MCF 10A (cell line): ENCODE results near the gene CDC42EP1. TPM values are rescaled to one million over a fixed set of nuclear protein-coding genes. Genes with fewer than 3 reads are reported as not detected.
A peak's percentile ranks its signal among the peaks of the same experiment; 100 is the strongest.

ENCODE experiments used
- BruUV-seq: library from RNA; stranded (reverse); fragments of 400-500 nt; replicated peaks from 2 replicates; lab custom pipeline; 2021; lab: Mats Ljungman, UMichigan
- CTCF ChIA-PET: fragments of 300-600 bp; sonication (Branson Sonifier 250); formaldehyde crosslinking; extraction: SDS; loops from one replicate; lab custom pipeline; 2021; ENCODE audit warnings: antibody characterized with exemption, inconsistent platforms; lab: Yijun Ruan, JAX
- POLR2A ChIA-PET: fragments of 300-600, 350-650 bp; sonication (Branson Sonifier 250); formaldehyde crosslinking; extraction: SDS; loops from one replicate; lab custom pipeline; 2020; ENCODE audit warnings: antibody characterized with exemption, inconsistent platforms; lab: Yijun Ruan, JAX
- DNase-seq: peaks from one replicate; pipeline ENCODE4 v3.0.0-alpha.2; 2018; ENCODE audit not compliant: unreplicated experiment
- H3K27ac Mint-ChIP-seq: one replicate; pipeline ENCODE4 v1.8.0; 2022; ENCODE audit warnings: mild to moderate bottlenecking, low read depth, mixed read lengths; ENCODE audit not compliant: unreplicated experiment
- H3K27me3 Mint-ChIP-seq: one replicate; pipeline ENCODE4 v1.8.0; 2022; ENCODE audit warnings: mixed read lengths; ENCODE audit not compliant: insufficient read depth, unreplicated experiment
- H3K36me3 Mint-ChIP-seq: one replicate; pipeline ENCODE4 v1.8.0; 2022; ENCODE audit warnings: mild to moderate bottlenecking, moderate library complexity, mixed read lengths; ENCODE audit not compliant: insufficient read depth, unreplicated experiment
- H3K4me1 Mint-ChIP-seq: one replicate; pipeline ENCODE4 v1.8.0; 2022; ENCODE audit warnings: mixed read lengths; ENCODE audit not compliant: insufficient read depth, unreplicated experiment
- H3K4me3 Mint-ChIP-seq: one replicate; pipeline ENCODE4 v1.8.0; 2022; ENCODE audit warnings: mild to moderate bottlenecking, moderate library complexity, mixed read lengths; ENCODE audit not compliant: unreplicated experiment
- H3K9me3 Mint-ChIP-seq: one replicate; pipeline ENCODE4 v1.8.0; 2022; ENCODE audit warnings: mixed read lengths; ENCODE audit not compliant: unreplicated experiment
- intact Hi-C: fragments of 100-400 bp; cut with micrococcal nuclease; formaldehyde crosslinking; loops from 2 replicates; pipeline ENCODE4 v1.14.1; 2022
- total RNA-seq: library from RNA; stranded (reverse); gene quantifications from 2 replicates; pipeline ENCODE4 v1.2.3, GENCODE V29; 2022
- TF ChIP-seq, protein P1 (sequence below): fragments of 200-600 bp; IDR thresholded peaks from one replicate; pipeline ENCODE4 v1.8.0; 2022; ENCODE audit warnings: antibody characterized with exemption, mild to moderate bottlenecking; ENCODE audit not compliant: unreplicated experiment

Gene CDC42EP1
- total RNA-seq, 1 experiment from 2014 or later, result 148 TPM

DNA sequence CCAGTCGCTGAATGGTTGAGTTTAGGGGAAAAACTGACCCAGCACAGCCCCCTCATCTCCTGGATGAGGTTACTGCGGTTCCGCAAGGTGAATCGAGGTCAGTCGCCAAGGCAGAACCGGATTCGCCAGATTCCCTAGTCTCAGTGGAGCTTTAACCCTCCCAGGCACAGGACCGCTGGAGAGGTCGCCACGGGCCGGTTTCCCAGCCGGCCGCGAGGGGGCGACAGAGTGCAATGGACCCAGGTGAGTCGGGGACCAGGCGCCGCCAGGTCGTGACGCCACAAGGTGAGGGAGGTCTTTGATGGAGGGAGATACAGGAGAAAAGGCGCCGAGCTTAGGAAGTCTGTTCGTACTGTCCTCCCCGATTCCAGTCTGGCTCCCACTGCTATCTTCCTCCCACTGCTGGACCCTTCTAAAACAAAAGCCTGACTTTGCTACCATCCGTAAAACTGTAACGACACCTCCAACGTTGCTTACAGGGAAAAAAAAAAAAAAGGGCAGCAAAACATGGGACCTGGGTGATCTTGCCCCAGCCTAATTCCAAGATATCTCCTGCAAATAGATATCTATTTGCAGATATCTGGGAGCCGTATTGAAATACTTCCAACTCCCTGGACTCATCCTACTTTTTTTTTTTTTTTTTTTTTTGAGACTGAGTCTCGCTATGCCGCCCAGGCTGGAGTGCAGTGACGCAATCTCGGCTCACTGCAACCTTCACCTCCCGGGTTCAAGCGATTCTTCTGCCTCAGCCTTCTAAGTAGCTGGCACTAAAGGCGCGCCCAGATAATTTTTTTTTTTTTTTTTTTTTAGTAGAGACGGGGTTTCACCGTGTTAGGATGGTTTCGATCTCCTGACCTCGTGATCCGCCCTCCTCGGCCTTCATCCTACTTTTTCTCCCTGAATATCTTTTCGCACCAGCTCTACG is 47.0 kb downstream of the CDC42EP1 start:
- Mint-ChIP-seq H3K4me1 (peaks cover 12% of the 10 kb centered on the region), H3K9me3 (no peaks in the 10 kb centered on the region), H3K4me3 (peak overlapping the region; percentile 85), H3K36me3 (no peaks in the 10 kb centered on the region), H3K27me3 (no peaks in the 10 kb centered on the region), H3K27ac (peak overlapping the region; percentile 98)
- no TSS peak for BruUV-seq
- TF ChIP-seq, protein P1, sequence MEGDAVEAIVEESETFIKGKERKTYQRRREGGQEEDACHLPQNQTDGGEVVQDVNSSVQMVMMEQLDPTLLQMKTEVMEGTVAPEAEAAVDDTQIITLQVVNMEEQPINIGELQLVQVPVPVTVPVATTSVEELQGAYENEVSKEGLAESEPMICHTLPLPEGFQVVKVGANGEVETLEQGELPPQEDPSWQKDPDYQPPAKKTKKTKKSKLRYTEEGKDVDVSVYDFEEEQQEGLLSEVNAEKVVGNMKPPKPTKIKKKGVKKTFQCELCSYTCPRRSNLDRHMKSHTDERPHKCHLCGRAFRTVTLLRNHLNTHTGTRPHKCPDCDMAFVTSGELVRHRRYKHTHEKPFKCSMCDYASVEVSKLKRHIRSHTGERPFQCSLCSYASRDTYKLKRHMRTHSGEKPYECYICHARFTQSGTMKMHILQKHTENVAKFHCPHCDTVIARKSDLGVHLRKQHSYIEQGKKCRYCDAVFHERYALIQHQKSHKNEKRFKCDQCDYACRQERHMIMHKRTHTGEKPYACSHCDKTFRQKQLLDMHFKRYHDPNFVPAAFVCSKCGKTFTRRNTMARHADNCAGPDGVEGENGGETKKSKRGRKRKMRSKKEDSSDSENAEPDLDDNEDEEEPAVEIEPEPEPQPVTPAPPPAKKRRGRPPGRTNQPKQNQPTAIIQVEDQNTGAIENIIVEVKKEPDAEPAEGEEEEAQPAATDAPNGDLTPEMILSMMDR, result peak; percentile 90
- ChIA-PET CTCF (interaction anchor here (0.6 to 2.9 kb wide), 42 partner anchors 8 to 1520 kb away, joined by 3 to 21 read pairs (median 4); partner anchors contain the start of gene PDXP), POLR2A (interaction anchor here (0.6 to 4.2 kb wide), 32 partner anchors 8 to 292 kb away, joined by 3 to 31 read pairs (median 4); partner anchors contain the start of genes ANKRD54, CARD10, EIF3L and GCAT)
- intact Hi-C loops, result loop anchor here (1.0 to 5.0 kb wide), 2 partner anchors 70 to 358 kb away; partner anchors contain the start of gene LGALS1
- peak; percentile 90 for DNase-seq

DNA sequence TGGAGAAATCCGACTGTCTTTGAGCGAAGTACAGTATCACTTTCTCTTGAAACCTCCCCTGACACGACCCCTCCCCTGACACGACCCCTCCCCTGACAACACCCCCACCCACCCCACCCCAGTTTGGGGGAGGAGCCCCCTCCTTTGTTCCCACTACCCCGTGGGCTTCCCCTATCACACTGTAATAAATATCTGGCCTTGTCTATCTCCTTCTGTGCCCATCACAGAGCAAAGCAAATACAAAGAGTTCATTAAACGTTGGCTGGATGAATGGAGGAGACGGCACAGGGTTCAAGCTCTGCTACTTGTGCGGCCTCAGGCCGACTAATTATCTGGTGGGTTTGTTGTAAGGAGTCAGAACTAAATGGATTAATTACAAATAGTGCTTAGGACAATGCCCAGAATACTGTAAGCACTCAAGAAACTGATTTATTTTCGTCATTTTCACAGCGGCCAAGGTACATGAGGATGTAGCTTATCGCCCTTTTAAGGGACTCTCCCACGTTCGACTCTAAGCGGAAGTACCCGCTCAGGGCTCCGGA is 47.7 kb downstream of the CDC42EP1 start:
- peak overlapping the region; percentile 98 for H3K27ac Mint-ChIP-seq
- no peak for DNase-seq
- ChIA-PET POLR2A (interaction anchor here (0.6 to 4.2 kb wide), 31 partner anchors 9 to 1080 kb away, joined by 3 to 31 read pairs (median 4); partner anchors contain the start of genes ANKRD54, CARD10, EIF3L and GCAT), CTCF (interaction anchor here (0.6 to 2.9 kb wide), 16 partner anchors 9 to 564 kb away, joined by 3 to 21 read pairs (median 5); no protein-coding TSS in a partner anchor)
- peak overlapping the region; percentile 85 for H3K4me3 Mint-ChIP-seq
- peaks cover 12% of the 10 kb centered on the region for H3K4me1 Mint-ChIP-seq
- TSS peak; percentile 88 for BruUV-seq
- TF ChIP-seq, protein P1, result no peak
- intact Hi-C loops, result loop anchor here (1.0 to 5.0 kb wide), 2 partner anchors 69 to 357 kb away; partner anchors contain the start of gene LGALS1
- H3K36me3 Mint-ChIP-seq, result no peaks in the 10 kb centered on the region
- H3K9me3 Mint-ChIP-seq, result no peaks in the 10 kb centered on the region
- H3K27me3 Mint-ChIP-seq, result no peaks in the 10 kb centered on the region

DNA sequence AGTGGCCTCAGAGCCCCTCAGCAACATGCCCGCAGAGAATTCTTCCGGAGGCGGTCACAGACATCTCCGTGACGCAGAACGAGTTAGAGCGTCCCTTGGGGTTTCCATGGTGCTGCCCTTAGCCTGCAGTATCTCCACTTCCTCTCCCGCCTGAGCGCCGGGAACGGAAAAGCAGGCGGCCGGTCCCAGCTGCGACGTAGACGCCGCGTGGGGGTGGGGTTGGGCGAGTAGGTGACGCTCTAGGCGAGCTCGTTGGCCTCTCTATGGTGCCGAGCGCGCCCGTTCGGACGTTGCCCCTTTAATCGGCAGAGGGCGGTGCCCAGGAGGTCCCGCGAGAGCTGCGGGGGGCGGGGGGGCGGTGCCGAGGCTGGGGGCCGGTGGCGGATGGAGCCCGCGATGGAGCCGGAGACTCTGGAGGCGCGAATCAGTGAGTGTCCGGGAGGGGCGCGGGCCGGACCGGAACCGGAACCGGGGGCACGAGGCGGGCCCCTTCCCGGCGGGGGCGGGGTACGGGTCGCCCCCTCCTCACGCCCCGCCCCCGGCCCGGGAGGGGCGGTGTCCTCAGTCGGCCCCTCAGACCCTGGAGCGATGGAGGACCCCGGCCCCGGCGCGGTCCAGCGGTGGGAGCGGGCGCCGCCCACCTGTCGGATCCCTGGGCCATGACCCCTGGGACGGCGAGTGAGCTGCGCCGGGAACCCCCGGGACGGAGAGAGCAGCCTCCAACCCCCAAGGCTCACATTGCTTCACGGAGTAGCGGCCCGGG is 48.4 kb downstream of the CDC42EP1 start, which contains the start of gene GGA1:
TSS of gene GGA1 (plus strand) at position 358 of the 763 bp plus-strand sequence. CDS start at position 385, 27 bp downstream.
- POLR2A ChIA-PET, result interaction anchor here (0.6 to 4.2 kb wide), 32 partner anchors 9 to 1080 kb away, joined by 3 to 31 read pairs (median 4); partner anchors contain the start of genes ANKRD54, CARD10, EIF3L and GCAT
- BruUV-seq, result no TSS peak
- TF ChIP-seq, protein P1, result no peak
- DNase-seq, result peak; percentile 96
- Mint-ChIP-seq H3K4me1 (peaks cover 12% of the 10 kb centered on the region), H3K27me3 (no peaks in the 10 kb centered on the region), H3K36me3 (no peaks in the 10 kb centered on the region), H3K4me3 (peak within 1 kb of the TSS; percentile 85), H3K9me3 (no peaks in the 10 kb centered on the region), H3K27ac (peak within 1 kb of the TSS; percentile 98)
- intact Hi-C loops, result loop anchor here (5.0 kb wide), 1 partner anchor 69 kb away; the partner anchor contains the start of gene LGALS1
- CTCF ChIA-PET, result interaction anchor here (0.6 to 2.9 kb wide), 11 partner anchors 10 to 149 kb away, joined by 3 to 21 read pairs (median 4); no protein-coding TSS in a partner anchor
